ENCODE results near the gene ARHGAP42. TPM values are rescaled to one million over a fixed set of nuclear protein-coding genes. Genes with fewer than 3 reads are reported as not detected.

Gene ARHGAP42
- total RNA-seq, 1 experiment from 2014 or later: 39.1 TPM

DNA sequence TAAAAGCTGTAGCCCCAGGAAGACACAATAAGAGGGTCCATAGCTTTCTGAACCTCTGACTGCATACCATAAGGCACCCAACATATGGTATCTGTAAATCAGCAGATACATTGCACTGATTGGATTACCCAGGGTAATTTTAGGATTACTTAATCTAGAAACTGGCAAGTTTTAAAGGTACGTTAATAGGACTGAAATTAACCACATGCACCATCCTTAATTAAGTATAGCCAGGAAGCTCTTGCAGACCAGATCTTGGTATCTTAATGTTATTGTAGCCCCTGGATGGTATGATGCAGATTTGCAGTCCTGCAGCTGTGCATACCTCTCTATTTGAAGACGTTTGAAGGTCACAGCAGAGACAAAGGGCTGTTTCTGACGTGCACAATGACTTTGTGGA, 72.8 kb downstream of the ARHGAP42 start:
- Histone ChIP-seq H3K23ac (ENCODE audit: insufficient read length, low read depth, low read length) (no peak overlapping the region), H3K4me2 (ENCODE audit: insufficient read depth, insufficient read length, low read length) (no peak overlapping the region), H4K20me1 (ENCODE audit: control insufficient read depth, insufficient read depth, insufficient read length) (no peaks in the 10 kb centered on the region), H3K27me3 (ENCODE audit: insufficient read depth, low read length) (no peaks in the 10 kb centered on the region), H3K27ac (ENCODE audit: insufficient read length, low read depth, low read length) (no peak overlapping the region), H3K9me3 (ENCODE audit: control insufficient read depth, low read depth, low read length) (no peaks in the 10 kb centered on the region), H4K5ac (ENCODE audit: insufficient read length, low read depth, low read length) (no peak overlapping the region), H2BK20ac (ENCODE audit: low read depth, low read length, poor library complexity, severe bottlenecking) (no peak overlapping the region), H2BK120ac (ENCODE audit: low read depth, low read length, poor library complexity, severe bottlenecking) (no peak overlapping the region), H2BK15ac (ENCODE audit: low read depth, low read length) (no peak overlapping the region), H3K4ac (ENCODE audit: low read depth, low read length) (no peak overlapping the region), H3K18ac (ENCODE audit: insufficient read length, low read depth, low read length) (no peak overlapping the region), H3K4me1 (ENCODE audit: insufficient read depth, low read length) (no peaks in the 10 kb centered on the region; the same call in 1 of the 2 replicates), H3K56ac (ENCODE audit: insufficient read length, low read depth, low read length) (no peak overlapping the region), H3K79me2 (ENCODE audit: insufficient read depth, low read length) (no peaks in the 10 kb centered on the region), H3K79me1 (ENCODE audit: insufficient read depth, low read depth, low read length, poor library complexity, severe bottlenecking) (no peaks in the 10 kb centered on the region), H4K91ac (ENCODE audit: insufficient read length, low read depth, low read length) (no peak overlapping the region), H3K14ac (ENCODE audit: insufficient read depth, low read length) (no peak overlapping the region), H2BK5ac (ENCODE audit: insufficient read length, low read length) (no peak overlapping the region), H2AK5ac (ENCODE audit: insufficient read length, low read length) (no peak overlapping the region), H3K9ac (ENCODE audit: extremely low read depth, insufficient read length, low read length) (no peak overlapping the region), H4K8ac (replicated peaks; ENCODE audit: insufficient read length, low read depth, low read length) (no peak overlapping the region), H2AFZ (ENCODE audit: low read length) (no peak overlapping the region), H3K23me2 (ENCODE audit: insufficient read length, low read depth, low read length, poor library complexity, severe bottlenecking) (no peaks in the 10 kb centered on the region), H2BK12ac (ENCODE audit: insufficient read length, low read depth, low read length) (no peak overlapping the region), H3T11ph (ENCODE audit: low read length) (no peak overlapping the region)
- Mint-ChIP-seq H3K4me1 (peaks cover 38 to 44% of the 10 kb centered on the region in 2 experiments), H3K27ac (peak overlapping the region in 1 of 3 experiments; percentile 34; a peak in 1 of 7 replicates), H3K4me3 (no peak overlapping the region), H3K27me3 (ENCODE audit: low read depth) (no peaks in the 10 kb centered on the region), H3K9me3 (no peaks in the 10 kb centered on the region), H3K36me3 (ENCODE audit: insufficient read depth in 1 of 3, low read depth in 3 of 3) (no peaks in the 10 kb centered on the region)
- no CpG with 5 or more reads among the region's 3 CpGs for WGBS (ENCODE audit: extremely low coverage, insufficient read length, low lambda C conversion rate)
- TF ChIP-seq, protein P1, sequence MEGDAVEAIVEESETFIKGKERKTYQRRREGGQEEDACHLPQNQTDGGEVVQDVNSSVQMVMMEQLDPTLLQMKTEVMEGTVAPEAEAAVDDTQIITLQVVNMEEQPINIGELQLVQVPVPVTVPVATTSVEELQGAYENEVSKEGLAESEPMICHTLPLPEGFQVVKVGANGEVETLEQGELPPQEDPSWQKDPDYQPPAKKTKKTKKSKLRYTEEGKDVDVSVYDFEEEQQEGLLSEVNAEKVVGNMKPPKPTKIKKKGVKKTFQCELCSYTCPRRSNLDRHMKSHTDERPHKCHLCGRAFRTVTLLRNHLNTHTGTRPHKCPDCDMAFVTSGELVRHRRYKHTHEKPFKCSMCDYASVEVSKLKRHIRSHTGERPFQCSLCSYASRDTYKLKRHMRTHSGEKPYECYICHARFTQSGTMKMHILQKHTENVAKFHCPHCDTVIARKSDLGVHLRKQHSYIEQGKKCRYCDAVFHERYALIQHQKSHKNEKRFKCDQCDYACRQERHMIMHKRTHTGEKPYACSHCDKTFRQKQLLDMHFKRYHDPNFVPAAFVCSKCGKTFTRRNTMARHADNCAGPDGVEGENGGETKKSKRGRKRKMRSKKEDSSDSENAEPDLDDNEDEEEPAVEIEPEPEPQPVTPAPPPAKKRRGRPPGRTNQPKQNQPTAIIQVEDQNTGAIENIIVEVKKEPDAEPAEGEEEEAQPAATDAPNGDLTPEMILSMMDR (conservative IDR thresholded peaks at IDR 0.05): no peak
- DNase-seq: no peak

Data from H9 (cell line).